SK-N-MC (cell line): ENCODE data around the gene R3HDML.

Source experiments
- FOXP2 ChIP-seq: optimal IDR thresholded peaks from 2 replicates; pipeline ENCODE3; 2011; ENCODE audit warnings: mild to moderate bottlenecking, moderate library complexity; ENCODE audit not compliant: insufficient read depth; ENCODE audit errors: extremely low read length, control extremely low read depth
- POLR2AphosphoS5 ChIP-seq: IDR thresholded peaks from 2 replicates; pipeline ENCODE4 v1.6.1; 2012; ENCODE audit warnings: mild to moderate bottlenecking, low read depth, low read length, borderline replicate concordance

- TF ChIP-seq POLR2AphosphoS5, result no peak
- TF ChIP-seq FOXP2, result no peak
These were observed 5.6 kb upstream of the R3HDML start for GRCh38 chr20:44331201-44331600.
